HG03575 (cell line): ENCODE measurements around the gene C19orf33.
"Not testable (repeated sequence)": the region's sequence is repeated elsewhere in the genome, so short reads cannot be mapped to it uniquely, and the experiment has no call there.

ENCODE experiments used
- ATAC-seq: cut with Tn5 transposase; IDR thresholded peaks from one replicate; pipeline ENCODE4 v1.9.1; 2021; ENCODE audit not compliant: unreplicated experiment, insufficient number of reproducible peaks, low FRiP score; ENCODE audit errors: extremely low read depth

C19orf33 gene

DNA sequence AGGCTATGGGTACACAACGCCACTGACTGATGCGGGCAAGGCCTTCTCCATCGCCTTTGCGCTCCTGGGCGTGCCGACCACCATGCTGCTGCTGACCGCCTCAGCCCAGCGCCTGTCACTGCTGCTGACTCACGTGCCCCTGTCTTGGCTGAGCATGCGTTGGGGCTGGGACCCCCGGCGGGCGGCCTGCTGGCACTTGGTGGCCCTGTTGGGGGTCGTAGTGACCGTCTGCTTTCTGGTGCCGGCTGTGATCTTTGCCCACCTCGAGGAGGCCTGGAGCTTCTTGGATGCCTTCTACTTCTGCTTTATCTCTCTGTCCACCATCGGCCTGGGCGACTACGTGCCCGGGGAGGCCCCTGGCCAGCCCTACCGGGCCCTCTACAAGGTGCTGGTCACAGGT, 22.5 kb downstream of the C19orf33 start:
- ATAC-seq, result no peak

DNA sequence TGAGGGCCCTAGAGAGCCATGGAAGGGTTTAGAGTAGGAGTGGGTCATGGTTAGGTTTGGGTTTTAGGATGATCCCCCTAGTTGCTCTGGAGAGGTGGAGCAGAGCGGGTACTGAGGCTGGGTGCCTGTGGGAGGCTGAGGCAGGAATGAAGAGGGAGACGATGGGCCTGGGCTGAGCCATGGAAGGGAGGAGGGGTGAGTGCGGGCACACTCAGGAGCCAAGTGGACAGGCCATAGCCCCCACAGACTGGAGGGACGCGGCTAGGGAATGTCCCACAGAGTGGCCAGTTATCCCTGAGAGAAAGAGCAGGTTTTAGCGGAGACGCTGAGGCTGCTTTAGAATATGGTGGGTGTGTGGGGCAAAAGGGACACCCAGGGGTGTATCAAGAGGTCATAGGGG, 25.6 kb downstream of the C19orf33 start:
- ATAC-seq, result no peak

DNA sequence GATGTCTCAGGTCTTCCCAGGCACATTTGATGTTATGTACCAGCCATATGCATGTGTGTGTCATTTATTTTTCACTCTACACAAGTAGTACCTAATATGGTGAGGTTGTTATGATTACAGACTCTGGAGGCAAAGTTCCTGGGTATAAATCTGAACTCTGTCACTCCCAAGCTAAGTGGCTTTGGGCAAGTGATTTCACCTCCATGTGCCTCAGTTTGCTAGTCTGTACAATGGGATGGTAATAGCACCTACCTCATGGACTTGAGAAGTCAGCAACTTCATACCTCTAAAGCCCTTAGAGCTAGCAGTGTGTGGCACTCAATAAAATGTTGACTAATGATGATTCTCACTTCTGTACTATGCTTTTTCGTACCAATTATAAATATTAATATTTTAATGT, 27.7 kb downstream of the C19orf33 start:
- no peak for ATAC-seq

DNA sequence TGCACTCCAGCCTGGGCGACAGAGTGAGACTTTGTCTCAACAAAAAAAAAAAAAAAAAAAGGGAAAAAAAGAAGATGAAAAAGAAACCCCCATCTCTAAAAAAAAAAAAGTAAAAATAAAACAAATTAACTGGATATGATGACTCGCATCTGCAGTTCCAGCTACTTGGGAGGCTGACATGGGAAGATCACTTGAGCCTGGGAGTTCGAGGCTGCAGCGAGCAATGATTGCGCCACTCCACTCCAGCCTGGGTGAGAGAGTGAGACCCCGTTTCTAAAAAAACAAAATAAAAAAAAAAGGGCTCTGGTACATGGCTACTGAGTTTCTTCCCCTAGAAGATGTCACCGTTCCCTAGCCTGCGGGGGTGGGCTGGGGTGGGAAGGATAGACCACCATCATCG, 29.2 kb downstream of the C19orf33 start:
- ATAC-seq, result no peak

DNA sequence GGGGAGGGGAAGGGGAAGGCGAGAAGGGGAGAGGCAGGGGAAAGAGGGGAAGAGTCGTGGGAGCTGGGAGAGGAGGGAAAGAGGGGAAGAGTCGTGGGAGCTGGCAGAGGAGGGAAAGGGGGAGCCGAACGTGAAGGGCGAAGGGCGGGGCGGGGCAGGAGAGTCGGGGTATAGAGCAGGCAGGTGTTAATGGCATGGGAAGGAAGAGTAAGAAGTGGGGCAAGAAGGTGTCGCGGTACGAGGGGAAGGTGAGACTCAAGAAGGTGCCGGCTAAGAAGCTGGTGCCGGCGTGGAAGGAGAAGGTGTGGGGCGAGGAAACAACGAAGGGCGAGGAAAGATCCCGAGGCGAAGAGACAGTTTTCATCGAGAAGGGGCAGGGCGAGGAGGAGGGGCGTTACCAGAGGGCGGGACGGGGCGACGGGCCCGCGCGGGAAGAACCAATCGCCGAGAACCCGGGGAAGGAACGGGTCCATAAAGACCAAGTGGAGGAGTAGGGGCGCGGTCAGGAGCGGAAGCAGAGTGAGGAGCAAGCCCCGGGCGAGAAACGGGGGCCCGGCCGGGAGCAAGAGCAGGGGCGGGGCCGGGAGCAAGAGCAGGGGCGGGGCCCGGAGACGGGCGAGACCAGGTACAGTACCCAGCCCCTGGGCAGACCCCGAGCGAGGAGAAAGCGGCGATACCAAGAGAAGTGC, 32.0 kb downstream of the C19orf33 start:
- ATAC-seq, result no peak

- ATAC-seq, result no peak
Observed at GRCh38 chr19:38336638-38337359, 32.7 kb downstream of the C19orf33 start.

GRCh38 chr19:38337360-38337653, 33.3 kb downstream of the C19orf33 start:
- no peak for ATAC-seq

GRCh38 chr19:38339011-38339410, 35.0 kb downstream of the C19orf33 start:
- not testable (repeated sequence) for ATAC-seq

GRCh38 chr19:38340927-38341326, 36.9 kb downstream of the C19orf33 start:
- ATAC-seq, result no peak

GRCh38 chr19:38346837-38347236, 42.8 kb downstream of the C19orf33 start:
- ATAC-seq, result no peak

GRCh38 chr19:38350883-38351282, 46.8 kb downstream of the C19orf33 start:
- no peak for ATAC-seq

GRCh38 chr19:38351865-38352395, 47.9 kb downstream of the C19orf33 start:
- no peak for ATAC-seq

DNA sequence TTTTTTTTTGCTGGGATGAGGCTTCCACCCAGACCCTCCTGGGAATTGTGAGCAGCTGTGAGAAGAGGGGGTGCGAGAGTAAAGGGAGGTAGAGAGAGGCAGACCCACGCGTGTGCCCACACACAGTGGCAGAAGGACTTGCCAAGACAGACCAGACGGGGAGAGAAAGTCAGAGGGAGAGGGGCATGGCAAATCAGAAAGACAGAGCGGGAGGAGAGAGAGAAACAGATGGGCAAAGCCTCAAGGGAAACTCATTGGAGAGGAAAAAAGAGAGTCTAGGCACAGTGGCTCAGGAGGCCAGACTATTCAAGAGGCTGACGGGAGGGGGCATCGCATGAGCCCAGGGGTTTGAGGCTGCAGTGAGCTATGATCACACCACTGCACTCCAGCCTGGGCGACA, 48.6 kb downstream of the C19orf33 start:
- no peak for ATAC-seq
